Erythroblast (primary cell): ENCODE measurements around the gene PDLIM3.
"Not testable (repeated sequence)": the region's sequence is repeated elsewhere in the genome, so short reads cannot be mapped to it uniquely, and the experiment has no call there.

Source experiments
- DNase-seq, 2 experiments: peaks; one replicate each; lab custom pipeline; 2025; lab: John Stamatoyannopoulos, UW
- GATA1 ChIP-seq: IDR thresholded peaks from 2 replicates; pipeline ENCODE4 v1.6.1; 2011; ENCODE audit warnings: low read depth, mild to moderate bottlenecking, control low read depth, low read length, moderate library complexity
- POLR2A ChIP-seq: IDR thresholded peaks from 2 replicates; pipeline ENCODE4 v1.6.1; 2011; ENCODE audit warnings: mild to moderate bottlenecking, low read length

PDLIM3 gene

GRCh38 chr4:185566425-185566824 is 31.1 kb upstream of the PDLIM3 start:
- DNase-seq, result no peak
- TF ChIP-seq POLR2A, result no peak
- no peak for TF ChIP-seq GATA1

DNA sequence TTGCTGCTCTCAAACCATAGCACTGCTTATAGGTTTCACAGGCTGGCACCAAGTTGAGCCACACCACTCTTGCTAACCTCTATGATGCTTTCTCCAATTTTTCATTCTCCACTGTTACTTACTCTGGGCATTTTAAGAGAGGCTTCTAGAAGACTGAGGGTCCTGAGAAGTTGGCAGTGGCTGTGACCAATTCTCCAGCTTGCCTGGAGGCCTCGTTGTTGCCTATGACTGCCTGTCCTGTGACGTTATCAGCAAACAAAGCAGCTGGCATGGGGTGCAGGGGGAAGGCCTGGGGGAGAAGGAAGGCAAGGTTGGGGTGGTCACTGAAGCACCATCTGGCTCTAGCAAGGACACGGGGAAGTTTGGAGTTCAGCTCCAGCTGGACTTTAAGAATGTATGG is 30.4 kb upstream of the PDLIM3 start:
- TF ChIP-seq GATA1 (no peak), POLR2A (no peak)
- DNase-seq, result no peak

GRCh38 chr4:185564349-185564748 is 29.0 kb upstream of the PDLIM3 start:
- DNase-seq, result no peak
- no peak for TF ChIP-seq GATA1

DNA sequence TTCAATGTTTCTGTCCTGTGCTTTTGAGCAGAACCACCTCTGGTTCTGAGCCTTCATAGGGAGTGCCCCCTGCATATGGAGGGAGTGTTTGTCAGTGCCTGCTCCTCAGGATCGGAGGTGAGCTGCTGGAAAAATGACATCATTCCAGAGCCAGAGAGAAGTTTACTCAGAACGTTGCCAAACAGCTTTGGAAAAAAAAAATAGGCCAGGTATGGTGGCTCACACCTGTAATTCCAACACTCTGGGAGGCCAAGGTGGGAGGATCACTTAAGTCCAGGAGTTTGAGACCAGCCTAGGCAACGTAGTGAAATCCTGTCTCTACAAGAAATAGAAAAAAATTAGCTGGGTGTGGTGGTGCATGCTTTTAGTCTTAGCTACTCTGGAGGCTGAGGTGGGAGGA is 27.2 kb upstream of the PDLIM3 start:
- no peak for DNase-seq
- TF ChIP-seq POLR2A (no peak), GATA1 (no peak)

GRCh38 chr4:185560316-185560715 is 25.0 kb upstream of the PDLIM3 start:
- no peak for TF ChIP-seq POLR2A
- no peak for TF ChIP-seq GATA1
- no peak for DNase-seq

DNA sequence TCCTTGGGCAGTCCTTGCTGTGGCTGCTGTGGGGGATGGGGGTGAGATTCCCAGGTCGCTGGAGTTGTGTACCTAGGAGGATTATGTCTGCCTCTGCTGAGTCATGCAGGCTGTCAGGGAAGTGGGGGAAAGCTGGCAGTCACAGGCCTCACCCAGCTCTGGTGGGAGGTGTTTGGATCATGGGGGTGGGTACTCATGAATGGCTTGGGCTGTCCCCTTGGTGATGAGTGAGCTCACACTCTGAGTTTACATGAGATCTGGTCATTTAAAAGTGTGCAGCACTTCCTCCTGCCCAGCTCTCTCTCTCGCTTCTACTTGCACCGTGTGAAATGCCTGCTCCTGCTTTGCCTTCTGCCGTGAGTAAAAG is 24.6 kb upstream of the PDLIM3 start:
- no peak for DNase-seq
- no peak for TF ChIP-seq POLR2A
- TF ChIP-seq GATA1, result no peak

- not testable (repeated sequence) for DNase-seq
Measured at GRCh38 chr4:185559251-185559914, 24.1 kb upstream of the PDLIM3 start.

DNA sequence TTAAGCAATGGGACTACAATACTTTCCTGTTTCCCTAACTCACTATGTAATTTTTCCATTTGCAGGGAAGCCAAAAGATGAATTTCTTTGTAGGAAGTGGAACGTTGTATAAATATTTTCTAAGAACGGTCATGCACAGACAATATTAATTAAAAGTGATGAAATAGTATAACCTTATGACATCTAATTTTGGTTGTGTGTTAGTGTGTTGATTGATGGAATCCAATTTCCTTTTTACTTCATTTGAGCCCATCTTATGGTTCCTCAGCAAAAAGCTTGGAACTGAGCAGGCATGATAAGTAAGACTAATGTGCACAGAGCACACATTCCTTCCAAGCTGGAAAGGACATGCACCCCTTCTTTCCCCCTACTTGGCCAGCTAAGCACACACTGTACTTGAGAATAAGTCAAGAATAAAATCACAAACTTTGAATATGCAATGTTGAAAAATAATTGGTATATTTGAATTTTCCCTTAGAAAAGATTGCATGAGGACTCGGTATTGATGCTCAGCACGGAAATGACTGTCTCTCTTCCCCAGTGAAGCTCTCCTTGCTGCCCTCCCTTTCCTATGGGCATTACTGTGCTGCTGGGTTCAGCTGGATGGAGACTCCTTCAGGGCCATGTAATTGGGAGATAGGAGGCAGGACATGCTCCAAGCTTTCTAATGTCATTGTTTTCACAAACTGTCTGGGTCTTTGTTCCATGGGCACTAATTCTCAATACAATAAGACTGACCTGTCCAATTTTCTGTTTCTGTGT is 19.2 kb upstream of the PDLIM3 start:
- DNase-seq, result no peak
- no peak for TF ChIP-seq POLR2A
- TF ChIP-seq GATA1, result no peak

DNA sequence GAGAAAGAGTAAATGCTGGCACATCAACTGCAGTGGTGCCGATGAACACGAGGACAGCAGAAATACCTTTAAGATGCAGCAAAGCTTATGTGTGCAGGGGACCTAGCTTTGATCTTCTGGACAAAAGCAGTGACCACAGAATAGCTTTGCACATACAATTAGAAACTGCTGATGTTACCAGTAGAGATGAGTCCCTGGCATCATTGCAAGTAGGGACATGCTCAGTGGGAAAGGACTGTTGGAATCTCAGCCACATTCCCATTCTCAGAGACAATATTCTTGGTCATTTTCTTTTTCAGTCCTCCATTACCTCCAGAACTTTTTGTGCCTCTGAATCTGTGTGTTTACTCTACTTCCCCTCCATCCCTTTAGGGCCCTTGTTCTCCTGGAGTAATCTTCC is 16.9 kb upstream of the PDLIM3 start:
- TF ChIP-seq POLR2A (no peak), GATA1 (no peak)
- DNase-seq, result no peak

GRCh38 chr4:185550933-185551332 is 15.6 kb upstream of the PDLIM3 start:
- no peak for DNase-seq
- no peak for TF ChIP-seq POLR2A
- TF ChIP-seq GATA1, result no peak

- TF ChIP-seq POLR2A (no peak), GATA1 (no peak)
Measured at GRCh38 chr4:185549095-185549639, 13.9 kb upstream of the PDLIM3 start.

GRCh38 chr4:185548587-185548986 is 13.3 kb upstream of the PDLIM3 start:
- no peak for TF ChIP-seq POLR2A
- no peak for TF ChIP-seq GATA1
- DNase-seq, result no peak

More at GRCh38 chr4:185549095-185549639, 13.9 kb upstream of the PDLIM3 start:
- no peak for DNase-seq

DNA sequence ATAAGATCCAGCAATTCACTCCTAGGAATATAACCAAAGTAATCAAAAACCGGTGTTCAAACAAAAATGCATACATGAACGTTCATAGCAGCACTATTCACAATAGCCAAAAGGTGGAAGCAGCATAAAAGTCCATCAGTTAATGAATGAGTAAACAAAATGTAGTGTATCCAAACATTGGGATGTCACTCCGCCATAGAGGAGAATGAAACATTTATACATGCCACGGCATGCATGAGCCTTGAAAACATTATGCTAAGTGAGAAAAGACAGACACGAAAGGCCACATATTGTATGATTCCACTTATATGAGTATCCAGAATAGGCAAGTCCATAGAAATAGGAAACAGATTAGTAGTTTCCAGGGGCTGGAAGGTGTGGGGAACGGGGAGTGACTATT is 11.0 kb upstream of the PDLIM3 start:
- TF ChIP-seq POLR2A (no peak), GATA1 (no peak)
- no peak for DNase-seq

- no peak for TF ChIP-seq GATA1
- TF ChIP-seq POLR2A, result no peak
- no peak for DNase-seq
Measured at GRCh38 chr4:185542626-185543315, 7.5 kb upstream of the PDLIM3 start.

DNA sequence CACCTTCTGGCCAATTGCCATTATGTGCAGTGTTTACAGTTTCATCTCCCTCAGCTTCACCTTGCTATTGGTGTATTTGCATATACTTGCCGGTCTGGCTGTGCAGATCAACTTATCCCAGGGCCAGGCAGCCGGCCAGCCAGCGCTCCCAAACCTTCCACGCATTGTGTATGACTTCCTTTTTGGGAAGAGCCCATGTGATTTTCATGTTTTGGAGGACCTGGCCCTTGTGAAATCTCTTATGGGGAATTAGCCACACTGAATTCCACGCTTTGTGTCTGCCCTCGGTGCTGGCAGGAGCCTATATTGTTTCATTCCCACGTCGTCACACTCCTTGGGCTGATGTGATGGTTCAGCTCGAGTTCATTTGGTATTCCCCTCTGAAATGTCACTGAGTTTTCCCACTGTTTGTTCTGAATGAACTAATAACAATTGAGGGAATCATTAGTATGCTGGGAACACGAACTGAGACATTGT is 6.0 kb upstream of the PDLIM3 start:
- TF ChIP-seq GATA1, result no peak
- TF ChIP-seq POLR2A, result no peak
- DNase-seq, result no peak
